NCI-H524 (cell line): Measurements from ENCODE around the gene STX5.
"Not testable (repeated sequence)": the region's sequence is repeated elsewhere in the genome, so short reads cannot be mapped to it uniquely, and the experiment has no call there.

Source experiments
- DNase-seq, 2 experiments: peaks; one replicate each; lab custom pipeline; 2025; lab: John Stamatoyannopoulos, UW

Gene STX5

GRCh38 chr11:62831520-62832335 is at the start of gene STX5:
Gene STX5 (minus strand): TSS chr11:62832051. CDS start chr11:62831243, 808 bp downstream.
- peak; percentile 96 to 98 for DNase-seq

GRCh38 chr11:62880803-62881578 is 49.1 kb upstream of the STX5 start, which contains the start of gene SLC3A2:
Gene SLC3A2 (plus strand): TSS chr11:62880896. CDS start chr11:62881024, 128 bp downstream.
- peak; percentile 42 to 72 for DNase-seq

- DNase-seq = no peak
Observed at GRCh38 chr11:62880231-62880802, 48.5 kb upstream of the STX5 start.

- no peak for DNase-seq
Observed at GRCh38 chr11:62879235-62879978, 47.6 kb upstream of the STX5 start.

- no peak for DNase-seq
Observed at GRCh38 chr11:62876712-62877111, 44.9 kb upstream of the STX5 start.

GRCh38 chr11:62875698-62876478 is 44.0 kb upstream of the STX5 start:
- peak in 1 of 2 experiments; percentile 51 for DNase-seq

- no peak for DNase-seq
Observed at GRCh38 chr11:62874851-62875250, 43.0 kb upstream of the STX5 start.

GRCh38 chr11:62865635-62866034 is 33.8 kb upstream of the STX5 start:
- DNase-seq = no peak

- DNase-seq = no peak
Observed at GRCh38 chr11:62863687-62864335, 32.0 kb upstream of the STX5 start.

- DNase-seq = not testable (repeated sequence)
Observed at GRCh38 chr11:62861564-62862192, 29.8 kb upstream of the STX5 start.

- peak in 1 of 2 experiments; percentile 44 for DNase-seq
Observed at GRCh38 chr11:62860835-62861563, 29.1 kb upstream of the STX5 start.

- peak in 1 of 2 experiments; percentile 18 for DNase-seq
Observed at GRCh38 chr11:62859281-62859703, 27.4 kb upstream of the STX5 start.

GRCh38 chr11:62858201-62858600 is 26.4 kb upstream of the STX5 start:
- DNase-seq = no peak

GRCh38 chr11:62857541-62857982 is 25.7 kb upstream of the STX5 start:
- peak in 1 of 2 experiments; percentile 20 for DNase-seq

- DNase-seq = no peak
Observed at GRCh38 chr11:62856333-62856895, 24.6 kb upstream of the STX5 start.

GRCh38 chr11:62855571-62856332 is 23.9 kb upstream of the STX5 start:
- DNase-seq = peak; percentile 93 to 97

GRCh38 chr11:62854825-62855570 is 23.1 kb upstream of the STX5 start:
- DNase-seq = no peak
